HUDEP-2 (cell line): Measurements from ENCODE around the gene MCC.

Experiments used
- DNase-seq, 76 experiments: peaks; one replicate each; lab custom pipeline; 2025; ENCODE audit not compliant: unreplicated experiment in 76 of 76; lab: John Stamatoyannopoulos, UW

Gene MCC

DNA sequence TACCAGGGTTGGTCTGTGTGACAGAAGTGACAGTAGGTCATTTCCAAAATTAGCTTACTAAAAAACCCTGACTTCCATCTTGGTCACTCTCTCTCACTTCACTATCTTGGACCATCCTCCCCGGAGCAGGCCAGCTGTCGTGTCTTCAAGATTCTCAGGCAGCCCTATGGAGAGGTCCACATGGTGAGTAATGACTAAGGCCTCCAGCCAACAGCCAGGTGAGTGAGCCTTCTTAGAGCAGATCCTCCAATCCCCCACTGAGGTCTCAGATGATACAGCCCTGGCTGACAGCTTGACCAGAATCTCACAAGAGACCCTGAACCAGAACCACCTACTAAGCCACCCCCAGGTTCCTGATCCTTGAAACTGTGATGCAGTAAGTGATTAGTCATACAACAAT, 419.7 kb downstream of the MCC start:
- no peak for DNase-seq

DNA sequence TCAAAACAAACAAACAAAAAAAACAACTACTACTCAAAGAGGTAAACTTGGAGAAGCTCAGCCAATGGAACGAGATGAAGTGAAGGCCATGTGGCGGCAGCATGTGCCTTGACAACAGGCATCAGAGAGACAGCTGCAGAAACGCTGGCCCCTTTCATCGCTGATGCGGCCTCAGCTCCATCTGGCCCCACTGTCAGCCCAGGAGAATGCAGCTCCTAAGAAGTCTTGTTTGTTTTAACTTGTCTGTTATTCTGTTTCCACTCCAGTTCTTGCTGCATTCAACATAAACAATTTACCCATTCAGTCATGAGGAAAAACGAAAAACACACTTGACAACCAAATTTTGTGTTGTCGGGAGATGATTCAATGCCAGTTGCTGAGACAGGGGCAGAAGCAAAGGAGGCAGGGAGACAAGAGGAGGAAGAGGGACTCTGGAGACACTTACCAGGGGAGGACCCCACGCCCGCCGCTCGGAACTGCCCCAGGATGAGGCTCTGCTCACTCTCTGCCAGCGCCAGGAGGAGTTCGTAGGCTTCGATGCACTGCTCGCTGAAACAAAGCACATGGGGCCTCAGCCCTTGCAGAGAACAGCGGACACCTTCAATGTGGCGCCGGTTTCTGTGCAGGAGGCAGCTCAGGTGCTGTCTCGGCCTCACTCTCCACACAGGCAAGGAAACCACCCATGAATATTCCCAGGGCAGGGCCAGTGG, 420.5 kb downstream of the MCC start:
- DNase-seq = no peak

DNA sequence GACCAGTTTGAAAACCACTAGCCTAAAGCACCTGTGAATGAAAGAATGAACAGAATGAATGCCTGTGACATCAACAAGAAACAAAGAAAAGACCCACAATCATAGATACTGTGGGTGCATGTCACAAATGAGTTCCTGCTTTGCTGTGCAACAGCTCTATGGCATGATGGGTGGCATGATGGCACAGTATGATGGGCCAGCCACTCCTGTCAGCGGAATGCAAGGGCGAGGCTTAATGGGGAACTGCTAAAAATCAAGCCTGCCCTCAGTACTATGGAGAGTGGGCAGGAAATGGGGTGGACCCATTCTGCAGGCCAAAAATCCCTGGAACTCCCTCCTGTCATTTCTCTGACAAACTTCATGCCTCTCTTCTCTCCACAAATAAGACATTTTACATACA, 422.6 kb downstream of the MCC start:
- no peak for DNase-seq

DNA sequence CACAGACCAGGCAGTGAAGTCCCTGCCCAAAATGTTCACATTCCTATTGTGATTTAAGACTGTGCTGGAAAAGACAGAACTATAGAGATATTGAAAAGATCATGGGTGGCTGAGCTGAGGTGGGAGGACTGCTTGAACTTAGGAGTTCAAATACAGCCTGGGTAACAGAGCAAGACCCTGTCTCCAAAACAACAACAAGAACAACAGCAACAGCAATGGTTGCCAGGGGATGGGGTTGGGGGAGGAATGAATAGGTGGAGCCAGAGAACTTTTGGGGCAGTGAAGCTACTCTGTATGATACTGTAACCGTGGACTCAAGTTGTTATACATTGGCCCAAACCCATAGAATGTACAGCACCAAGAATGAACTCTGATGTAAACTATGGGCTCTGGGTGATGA, 423.4 kb downstream of the MCC start:
- DNase-seq = no peak

DNA sequence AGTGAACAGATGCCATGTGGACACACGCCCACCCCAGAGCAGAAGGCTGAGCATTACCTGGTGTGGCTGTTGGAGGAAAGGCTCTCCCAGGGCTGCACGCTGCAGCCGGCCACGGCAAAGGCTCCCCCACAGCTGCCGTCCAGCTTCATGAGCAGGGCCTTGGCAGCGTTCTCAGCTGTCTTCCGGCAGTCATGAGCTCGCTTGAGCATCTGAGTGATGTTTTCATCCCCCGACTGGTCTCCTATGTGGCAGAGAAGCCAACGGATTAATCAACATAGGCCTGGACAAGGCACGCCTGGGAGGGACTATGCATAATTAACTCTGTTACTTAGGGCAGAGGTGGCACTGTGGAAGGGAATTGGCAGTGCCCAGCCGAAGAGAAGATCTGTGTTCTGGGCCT, 424.3 kb downstream of the MCC start:
- DNase-seq = no peak

DNA sequence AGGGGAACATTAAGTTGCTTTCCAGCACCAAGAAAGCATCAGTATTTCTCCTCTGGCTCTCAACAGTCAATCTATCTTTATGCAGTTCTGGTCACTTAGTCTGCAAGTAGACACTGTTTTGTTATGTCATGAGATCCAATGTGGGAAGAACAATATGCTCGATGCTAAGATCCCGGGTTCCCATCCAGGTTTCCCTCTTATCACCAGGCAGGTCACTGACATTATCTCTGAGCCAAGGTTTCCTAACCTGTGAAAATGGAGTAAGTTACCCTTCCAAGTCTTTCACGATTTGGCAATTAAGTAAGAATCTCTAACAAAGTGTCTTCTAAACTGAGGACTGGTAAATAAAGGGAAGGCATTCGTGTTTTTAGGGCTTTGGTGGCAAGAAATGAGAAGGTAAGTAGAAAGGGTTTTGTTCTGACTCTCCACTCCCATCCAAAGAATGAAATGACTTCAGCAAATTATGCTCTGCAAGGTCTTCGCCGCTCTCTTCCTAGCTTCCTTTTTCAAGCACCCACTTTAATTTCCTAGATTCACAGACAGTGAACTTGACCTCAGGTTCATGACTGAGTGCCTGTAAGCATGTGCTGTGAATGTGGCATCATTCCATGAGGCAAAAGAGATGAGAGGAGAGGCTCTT, 425.3 kb downstream of the MCC start:
- DNase-seq = no peak

DNA sequence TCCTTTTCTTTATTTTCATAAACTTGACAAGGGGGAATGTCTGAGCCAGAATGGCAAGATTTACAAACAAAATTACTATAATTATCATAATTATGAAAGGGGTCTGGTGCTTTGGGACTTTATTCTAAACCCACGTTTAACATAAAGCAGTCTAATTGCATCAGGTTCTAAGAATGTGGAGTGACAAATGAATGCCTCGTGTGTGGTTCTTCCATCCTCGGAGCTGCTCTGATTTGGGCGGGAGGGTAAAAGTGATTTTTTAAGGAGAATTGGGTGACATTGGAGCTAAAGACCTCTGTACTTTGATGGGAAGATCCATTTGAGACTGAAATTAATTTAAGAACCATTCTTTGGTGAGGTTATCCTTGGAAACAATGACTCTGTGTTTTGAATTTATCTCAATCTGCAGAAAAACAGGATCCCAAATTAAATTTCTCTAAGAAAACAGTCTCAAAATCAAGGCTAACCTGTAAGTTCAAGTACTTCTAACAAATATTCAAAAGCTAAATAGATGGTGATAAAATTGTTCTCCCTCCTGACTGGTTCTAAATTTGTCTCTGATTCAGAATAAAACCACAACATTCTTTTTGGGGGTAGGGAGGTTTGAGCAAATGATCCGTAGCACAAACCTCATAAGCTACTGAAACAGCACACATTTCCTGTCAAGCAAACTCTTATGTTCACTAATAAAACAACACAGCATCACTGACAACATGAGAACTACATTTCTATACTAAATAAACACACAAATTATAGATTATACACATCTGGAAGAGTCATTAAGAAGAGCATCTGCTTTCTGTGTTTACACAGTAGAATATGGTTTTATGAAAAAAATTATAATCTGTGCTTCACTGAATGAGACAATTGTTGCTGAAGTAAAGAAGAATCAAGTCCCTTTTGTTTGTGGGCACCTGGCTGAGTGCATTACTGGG, 426.1 kb downstream of the MCC start:
- DNase-seq = no peak

DNA sequence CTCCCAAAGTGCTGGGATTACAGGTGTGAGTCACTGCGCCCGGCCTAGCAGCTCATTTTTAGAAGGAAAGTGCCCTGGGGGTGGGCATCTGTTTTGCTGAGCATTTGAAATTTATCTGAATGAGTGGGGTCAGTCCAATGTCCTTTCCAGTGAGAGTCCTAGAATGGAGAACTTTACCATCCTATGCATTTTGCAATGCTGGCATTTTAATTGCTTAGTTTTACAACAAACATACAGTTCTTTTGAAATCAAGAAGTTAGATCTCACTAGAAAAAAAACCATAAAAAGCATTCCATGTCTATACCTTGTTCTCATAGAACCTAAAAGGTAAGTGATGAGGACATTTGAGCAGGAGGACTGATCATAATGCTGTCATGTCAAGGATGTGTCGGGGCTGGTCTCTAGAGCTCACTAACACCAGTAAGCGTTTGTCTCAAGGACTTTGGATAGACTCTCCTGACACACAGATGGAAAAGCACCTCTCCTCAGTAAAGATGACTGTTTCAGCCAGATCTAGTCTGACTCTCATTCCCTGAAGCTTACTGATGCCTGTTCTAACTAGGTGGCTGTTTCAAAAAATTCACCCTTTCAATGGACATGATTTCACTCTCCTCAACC, 427.7 kb downstream of the MCC start:
- DNase-seq = no peak

DNA sequence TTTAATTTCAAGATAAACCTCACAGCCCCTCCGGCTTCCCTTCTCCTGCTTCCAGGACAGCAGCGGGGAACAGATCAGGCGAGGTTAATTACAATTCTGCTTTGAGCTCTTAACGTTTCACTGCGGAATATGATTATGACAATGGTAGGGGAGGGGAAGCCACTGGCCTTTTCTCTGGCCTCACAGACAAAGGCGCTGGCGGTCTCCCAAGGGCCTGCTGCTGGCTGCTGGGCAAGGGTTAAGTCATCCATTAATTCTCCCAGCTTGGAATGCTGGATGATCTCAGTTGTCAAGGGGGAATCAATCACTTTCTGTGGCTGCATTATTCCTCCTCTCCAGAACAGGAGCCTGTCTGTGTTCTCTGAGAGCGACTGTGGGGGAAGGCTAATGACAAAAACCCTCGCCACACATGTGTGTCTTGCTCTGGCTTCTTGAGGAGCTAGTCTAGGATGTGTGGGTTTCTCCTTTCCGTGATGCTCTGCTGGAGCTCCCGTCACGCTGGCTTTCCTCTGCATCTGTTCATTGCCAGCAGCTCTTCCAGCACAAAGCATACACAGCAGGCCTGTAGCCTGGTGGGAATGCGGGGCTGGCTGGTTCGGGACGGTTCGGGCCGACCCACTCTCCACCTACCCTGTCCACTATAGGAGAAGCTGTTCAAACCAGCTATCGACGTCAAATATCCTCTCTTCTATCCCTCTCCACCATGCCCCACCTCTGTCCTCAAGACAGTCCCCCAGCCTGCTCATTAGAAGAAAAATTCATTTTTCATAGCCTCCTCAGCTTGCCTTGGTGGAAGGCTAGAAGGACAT, 428.8 kb downstream of the MCC start:
- no peak for DNase-seq

DNA sequence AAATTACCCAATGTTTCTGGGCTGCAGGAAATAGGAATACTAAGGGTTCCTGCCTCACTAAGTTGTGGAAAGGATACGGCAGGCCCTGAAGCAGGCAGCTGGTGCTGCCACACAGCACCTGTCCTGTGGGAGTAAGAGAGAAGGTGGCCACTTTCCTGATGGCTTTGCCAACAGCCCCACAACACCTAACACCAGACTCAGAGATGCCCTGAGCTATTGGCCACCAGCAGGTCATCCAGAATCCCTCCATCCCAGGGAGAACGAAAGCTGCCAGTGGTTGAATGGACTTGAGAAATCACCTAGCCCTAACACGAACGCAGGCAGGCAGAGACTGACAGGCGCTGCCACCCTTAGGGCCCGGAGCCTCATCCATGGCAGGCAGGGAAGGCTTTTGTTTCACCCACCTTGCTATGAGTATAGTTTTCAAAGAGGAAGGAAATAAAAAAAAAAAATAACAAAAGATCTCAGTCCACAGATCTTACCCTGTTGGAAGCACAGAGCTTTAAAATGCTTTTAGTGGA, 429.5 kb downstream of the MCC start:
- DNase-seq = no peak

DNA sequence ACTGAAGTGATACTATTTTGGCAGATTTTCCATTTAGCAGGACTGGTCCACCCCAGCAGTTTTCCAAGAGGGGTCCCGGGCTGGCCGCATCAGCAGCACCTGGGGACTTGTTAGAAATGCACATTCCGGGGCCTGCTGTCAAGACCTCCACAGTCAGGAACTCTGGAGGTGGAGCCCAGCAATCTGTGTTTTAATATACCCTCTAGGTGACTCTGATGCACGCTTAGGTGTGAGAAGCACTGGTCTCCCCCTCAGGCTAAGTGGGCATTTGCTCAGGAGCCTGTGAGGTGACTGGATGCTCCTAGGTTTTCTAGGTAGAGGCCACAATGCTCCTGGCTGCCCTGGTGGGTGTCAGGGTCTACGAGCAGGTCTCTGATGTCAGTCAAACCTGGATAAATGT, 430.0 kb downstream of the MCC start:
- no peak for DNase-seq

DNA sequence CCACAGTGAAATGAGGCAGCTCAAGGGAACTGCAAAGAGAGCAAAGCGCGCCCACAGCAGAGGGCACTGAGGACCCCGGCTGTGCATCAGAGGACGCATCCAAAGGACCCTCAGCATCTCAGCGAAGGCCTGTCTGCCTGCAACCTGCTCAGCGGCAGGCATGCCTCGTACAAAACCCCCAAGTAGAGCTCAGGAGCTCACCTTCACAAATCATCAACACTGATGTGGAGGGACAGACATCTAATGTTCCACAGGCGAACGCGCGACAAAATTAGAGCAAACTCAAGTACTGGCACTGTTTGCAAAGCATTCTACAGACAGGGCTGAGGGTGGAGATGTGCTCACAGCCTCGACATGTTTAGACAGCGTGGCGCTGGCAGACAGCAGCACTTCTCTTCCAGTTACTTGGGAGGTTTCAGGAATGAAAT, 430.7 kb downstream of the MCC start:
- no peak for DNase-seq

DNA sequence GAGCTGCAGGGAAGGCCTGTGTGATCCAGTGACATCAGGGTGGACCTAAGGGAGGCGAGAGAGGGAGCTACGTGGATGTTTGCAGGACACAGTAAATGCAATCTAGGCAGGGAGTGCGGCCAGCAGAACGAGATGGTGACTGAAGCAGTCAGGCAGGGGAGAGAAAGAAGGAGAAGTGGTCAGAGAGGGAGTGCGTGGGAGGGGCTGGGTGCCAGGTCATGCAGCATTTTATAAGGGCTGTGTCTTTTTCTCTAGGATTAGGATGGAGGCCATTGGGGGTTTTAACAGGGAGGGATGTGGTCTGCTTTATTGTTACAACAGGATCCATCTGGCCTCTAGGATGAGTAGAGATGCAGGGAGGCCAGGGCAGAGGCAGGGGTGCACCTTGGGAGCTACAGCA, 431.3 kb downstream of the MCC start:
- peak in 1 of 76 experiments; percentile 20 for DNase-seq

DNA sequence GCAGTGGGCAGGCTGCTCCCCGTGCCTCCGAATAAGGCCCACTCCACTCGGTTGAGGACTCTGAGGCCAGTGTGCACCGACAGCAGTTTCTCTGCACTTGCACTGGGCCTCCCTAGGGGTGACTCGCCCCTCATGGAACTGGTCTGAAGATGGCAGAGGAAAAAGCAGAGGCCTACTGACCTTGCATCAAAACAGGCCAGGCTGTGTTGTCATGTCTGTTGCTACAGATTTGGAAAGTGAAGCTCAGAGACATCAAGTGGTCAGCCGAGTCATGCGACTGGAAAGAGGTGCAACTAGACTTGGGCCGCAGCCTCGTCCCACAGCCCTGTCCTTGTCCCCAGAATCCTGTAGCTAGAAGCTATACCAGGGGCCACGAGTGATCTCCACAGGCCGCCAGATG, 433.4 kb downstream of the MCC start:
- no peak for DNase-seq

DNA sequence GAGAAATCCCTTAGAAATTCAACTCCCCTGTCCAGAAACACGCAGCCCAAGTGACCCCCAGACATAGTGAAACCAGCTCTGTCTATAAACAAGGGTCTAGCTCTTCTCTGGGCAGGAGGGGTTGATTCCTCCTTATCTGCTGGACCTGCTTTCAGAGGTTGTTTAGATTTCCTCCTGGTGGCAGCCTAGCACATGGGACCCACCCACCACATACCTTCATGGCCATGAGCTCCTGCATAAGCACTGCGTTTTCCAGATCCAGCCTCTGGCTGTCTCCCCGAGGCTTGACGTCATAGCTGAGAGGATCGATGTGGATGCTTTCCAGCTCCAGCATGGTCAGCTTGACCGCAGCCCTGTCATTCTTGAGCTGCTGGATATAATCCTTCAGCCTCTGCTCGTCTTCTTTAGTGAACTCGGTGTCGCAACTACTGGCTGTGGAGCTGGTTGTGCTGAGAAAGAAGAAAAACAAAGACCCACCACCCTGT, 434.7 kb downstream of the MCC start:
- DNase-seq = no peak

DNA sequence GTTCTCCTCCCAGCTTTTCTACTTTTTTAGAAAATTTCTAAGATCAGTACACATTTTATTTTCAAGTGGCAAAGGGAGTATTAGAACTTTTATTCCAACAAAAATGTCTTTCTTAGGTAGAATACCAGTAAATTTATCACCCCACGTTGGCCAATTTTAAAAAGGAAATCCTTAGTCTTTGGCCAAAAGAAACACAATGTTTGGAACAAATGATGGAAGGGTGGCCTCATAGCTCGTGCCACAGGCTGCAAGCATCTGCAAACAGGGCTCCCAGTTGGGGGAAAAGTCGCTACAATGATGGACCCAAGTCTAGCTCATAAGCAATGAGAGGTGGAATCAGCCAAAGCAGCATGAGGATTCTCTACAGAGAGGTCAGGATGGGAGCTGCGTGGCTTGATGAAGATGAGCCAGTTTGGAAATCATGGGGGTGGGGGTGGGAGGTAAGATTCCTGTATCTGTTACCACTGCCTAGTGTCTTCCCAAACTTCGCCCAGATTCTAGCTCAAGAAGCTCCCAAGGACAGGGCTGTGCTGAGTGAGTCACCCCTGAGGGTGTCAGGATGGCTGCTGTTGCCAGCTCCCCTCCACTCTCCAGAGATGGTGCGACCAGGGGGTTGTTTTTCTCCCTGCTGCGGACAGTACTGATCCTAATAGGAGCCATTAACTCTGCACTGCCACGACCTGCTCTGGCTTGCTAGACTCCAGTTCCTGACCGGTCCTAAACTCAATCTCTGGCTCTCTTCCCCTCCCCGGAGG, 436.0 kb downstream of the MCC start:
- no peak for DNase-seq

DNA sequence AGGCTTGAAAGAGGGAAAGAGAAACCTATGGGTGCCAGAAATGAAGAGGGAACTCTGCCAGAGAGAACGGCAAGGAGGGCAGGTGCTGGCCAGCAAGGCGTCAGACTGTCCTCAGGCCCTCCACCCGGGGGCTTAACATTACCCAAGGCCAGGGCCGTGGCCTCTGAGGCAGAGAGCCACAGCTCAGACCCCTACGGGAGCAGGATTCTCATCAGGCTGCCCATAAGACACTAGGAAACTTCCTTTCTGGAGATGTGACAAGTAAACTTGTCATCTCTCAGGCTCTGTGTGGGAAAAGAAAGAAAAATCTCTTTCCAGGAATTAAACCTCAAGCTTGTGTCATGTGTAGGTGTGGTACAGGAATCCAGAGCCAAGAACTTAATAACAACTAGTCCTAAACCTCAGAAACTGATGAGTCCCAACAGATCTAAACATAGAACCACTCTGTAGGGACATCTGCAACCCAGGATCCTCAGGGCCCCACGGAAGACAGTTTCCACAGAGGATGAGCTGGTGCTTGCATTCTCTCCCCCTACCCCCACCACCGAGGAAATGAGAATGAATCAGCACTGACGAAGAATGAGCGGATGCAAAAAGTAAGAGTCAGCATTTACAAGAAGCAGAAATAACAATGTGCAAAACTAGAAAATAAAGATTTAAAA, 437.4 kb downstream of the MCC start:
- no peak for DNase-seq

DNA sequence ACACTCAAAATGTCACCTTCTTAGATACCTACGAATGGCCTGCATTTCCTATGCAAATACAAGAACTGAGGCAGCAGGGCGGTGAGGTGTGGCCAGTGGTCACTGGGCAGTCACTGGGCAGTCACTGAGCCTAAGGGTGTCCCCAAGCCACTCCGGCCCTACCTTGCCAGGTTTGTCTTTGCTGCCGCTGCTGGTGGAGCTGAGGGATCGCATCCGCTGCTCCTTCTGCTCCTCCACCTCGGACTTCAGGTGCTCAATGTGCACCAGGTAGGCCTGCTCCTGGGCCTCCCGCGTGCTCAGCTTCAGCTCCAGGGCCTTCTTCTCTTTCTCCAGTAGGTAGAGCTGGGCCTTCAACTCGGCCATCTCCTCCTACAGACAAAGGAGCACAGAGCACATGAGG, 439.3 kb downstream of the MCC start:
- DNase-seq = no peak
